IPS-18c (cell line): ENCODE measurements around the gene CMTM7.

Source experiments
- H3K4me3 ChIP-seq: 2 replicates; pipeline ENCODE4 v1.7.0; 2013; ENCODE audit warnings: low read depth, mild to moderate bottlenecking, low read length, moderate library complexity; ENCODE audit not compliant: insufficient read depth
- H3K9me3 ChIP-seq: one replicate; pipeline ENCODE4 v1.6.1; 2013; ENCODE audit warnings: mild to moderate bottlenecking, low read length, moderate library complexity; ENCODE audit not compliant: control insufficient read depth, insufficient read depth

The CMTM7 gene

GRCh38 chr3:32391643-32392535 is at the start of gene CMTM7:
Gene CMTM7, plus strand, starts transcription at chr3:32391853. Its CDS starts 54 bp downstream, at chr3:32391907.
- no peaks in the 10 kb centered on the region for H3K9me3 ChIP-seq
- H3K4me3 ChIP-seq = peak within 1 kb of the TSS; percentile 86

DNA sequence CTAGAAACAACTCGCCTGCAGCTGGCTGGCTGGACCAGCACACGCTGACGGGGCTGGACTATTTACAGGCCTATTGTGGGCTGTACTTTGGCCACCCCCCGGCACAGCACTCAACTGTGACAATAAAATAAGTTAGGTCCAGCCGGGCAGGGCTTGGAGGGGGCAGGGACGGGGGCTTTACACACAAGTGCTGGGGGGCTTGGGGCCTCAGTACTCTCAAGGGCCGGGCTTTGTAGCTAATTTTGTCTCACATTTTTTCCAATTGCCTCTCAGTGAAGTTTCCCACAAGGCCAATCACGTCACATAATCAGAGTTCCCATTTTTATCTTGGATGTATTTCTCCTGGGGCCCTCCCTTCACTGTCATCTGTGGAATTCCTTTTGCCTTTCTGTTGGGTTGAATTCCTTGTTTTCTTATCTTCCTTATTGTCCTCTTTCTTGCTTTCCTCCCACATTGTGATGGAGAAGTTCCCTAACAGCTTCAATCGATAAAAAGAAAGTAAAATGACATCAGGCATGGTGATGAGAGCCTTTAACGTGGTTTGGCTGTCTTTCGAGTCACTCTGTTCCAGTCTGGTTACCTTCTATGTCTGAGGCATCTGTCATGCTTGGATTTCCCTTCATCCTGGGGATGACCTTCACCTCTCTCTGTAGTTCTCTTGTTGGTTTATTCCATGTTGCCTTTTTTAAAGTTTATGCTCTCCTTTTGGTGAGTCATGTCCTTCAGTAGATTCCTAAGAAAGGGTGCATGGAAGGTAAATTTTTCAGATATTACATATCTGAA is 44.1 kb upstream of the CMTM7 start:
- no peaks in the 10 kb centered on the region for H3K9me3 ChIP-seq

GRCh38 chr3:32349184-32349583 is 42.5 kb upstream of the CMTM7 start:
- Histone ChIP-seq H3K4me3 (no peak overlapping the region), H3K9me3 (no peaks in the 10 kb centered on the region)

More for the DNA sequence above, 44.1 kb upstream of the CMTM7 start:
- no peak overlapping the region for H3K4me3 ChIP-seq

GRCh38 chr3:32352563-32352962 is 39.1 kb upstream of the CMTM7 start:
- Histone ChIP-seq H3K9me3 (no peaks in the 10 kb centered on the region), H3K4me3 (no peak overlapping the region)

- Histone ChIP-seq H3K4me3 (no peak overlapping the region), H3K9me3 (no peaks in the 10 kb centered on the region)
Observed at GRCh38 chr3:32353351-32353750, 38.3 kb upstream of the CMTM7 start.

- Histone ChIP-seq H3K4me3 (no peak overlapping the region), H3K9me3 (no peaks in the 10 kb centered on the region)
Observed at GRCh38 chr3:32354362-32354778, 37.3 kb upstream of the CMTM7 start.

- no peak overlapping the region; the same call in 1 of the 2 replicates for H3K4me3 ChIP-seq
Observed at GRCh38 chr3:32355751-32356291, 35.8 kb upstream of the CMTM7 start.

GRCh38 chr3:32359766-32360492 is 31.7 kb upstream of the CMTM7 start:
- H3K4me3 ChIP-seq = no peak overlapping the region
- H3K9me3 ChIP-seq = no peaks in the 10 kb centered on the region

More at GRCh38 chr3:32355751-32356291, 35.8 kb upstream of the CMTM7 start:
- H3K9me3 ChIP-seq = no peaks in the 10 kb centered on the region

DNA sequence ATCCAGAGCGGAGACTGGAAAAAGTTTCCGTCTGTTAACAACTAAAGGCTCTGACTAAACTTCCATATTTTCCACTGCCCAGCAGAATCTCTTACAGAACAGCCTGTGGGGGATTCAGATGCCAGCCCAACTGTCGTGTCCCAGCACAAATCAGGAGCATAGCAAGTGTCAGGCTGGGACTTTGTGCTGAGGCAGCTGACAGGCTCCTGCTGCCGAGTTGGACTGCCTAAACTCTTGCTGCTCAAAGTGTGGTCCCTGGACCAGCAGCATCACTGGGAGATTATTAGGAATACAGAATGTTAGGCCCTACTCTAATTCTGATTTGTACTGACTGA is 31.2 kb upstream of the CMTM7 start:
- Histone ChIP-seq H3K4me3 (no peak overlapping the region), H3K9me3 (no peaks in the 10 kb centered on the region)

GRCh38 chr3:32366638-32367397 is 24.8 kb upstream of the CMTM7 start:
- H3K9me3 ChIP-seq = no peaks in the 10 kb centered on the region
- H3K4me3 ChIP-seq = no peak overlapping the region

GRCh38 chr3:32367442-32367841 is 24.2 kb upstream of the CMTM7 start:
- no peaks in the 10 kb centered on the region for H3K9me3 ChIP-seq
- H3K4me3 ChIP-seq = no peak overlapping the region

DNA sequence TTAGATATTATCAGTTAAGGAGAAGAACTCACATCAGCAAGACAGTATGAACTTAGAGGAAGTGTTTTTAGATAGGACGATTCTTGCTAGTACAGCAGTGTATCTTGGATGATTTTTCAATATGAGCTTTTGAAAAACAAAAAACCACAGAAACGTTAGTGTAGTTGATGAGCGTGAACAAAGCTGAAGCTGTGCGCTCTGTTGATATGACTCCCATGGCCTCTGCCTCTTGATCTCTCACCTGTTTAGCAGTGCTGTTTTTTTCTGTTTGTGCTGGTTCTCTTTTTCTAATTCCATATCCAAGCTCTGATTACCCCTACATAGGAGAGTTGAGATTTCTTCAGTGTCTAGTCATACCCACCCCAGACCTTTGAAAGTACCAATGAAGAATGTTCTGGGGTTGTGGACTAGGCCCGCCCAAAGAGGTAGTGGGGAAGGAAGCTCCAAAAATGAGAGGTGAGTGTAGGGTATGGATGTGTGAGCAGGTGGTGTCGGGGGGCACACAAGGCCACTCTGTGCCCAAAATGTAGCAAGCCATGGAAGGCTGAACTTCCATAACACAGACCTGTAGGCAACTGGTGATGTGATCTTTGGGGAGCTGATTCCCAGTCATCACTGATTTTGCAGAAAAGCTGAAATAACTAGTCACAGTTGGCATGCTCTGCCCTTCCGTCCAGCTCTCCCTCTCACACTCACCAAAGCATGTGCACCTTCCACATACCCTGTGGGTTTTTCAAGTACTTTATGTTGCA is 20.0 kb upstream of the CMTM7 start:
- Histone ChIP-seq H3K9me3 (no peaks in the 10 kb centered on the region), H3K4me3 (no peak overlapping the region)

DNA sequence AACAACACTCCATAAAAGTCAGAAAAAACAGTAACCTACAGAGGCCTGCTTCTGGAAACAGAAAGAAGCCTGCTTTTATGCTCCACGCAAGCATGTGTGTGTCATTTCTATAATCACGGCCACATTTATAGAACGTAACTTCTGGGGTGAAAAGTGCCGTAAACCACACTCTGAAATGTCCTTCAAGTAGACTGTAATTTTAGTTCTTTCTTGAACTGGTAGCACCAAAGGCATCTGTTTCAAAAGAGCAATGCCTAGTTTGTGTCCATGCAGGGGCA is 19.5 kb upstream of the CMTM7 start:
- H3K4me3 ChIP-seq = no peak overlapping the region
- H3K9me3 ChIP-seq = no peaks in the 10 kb centered on the region

DNA sequence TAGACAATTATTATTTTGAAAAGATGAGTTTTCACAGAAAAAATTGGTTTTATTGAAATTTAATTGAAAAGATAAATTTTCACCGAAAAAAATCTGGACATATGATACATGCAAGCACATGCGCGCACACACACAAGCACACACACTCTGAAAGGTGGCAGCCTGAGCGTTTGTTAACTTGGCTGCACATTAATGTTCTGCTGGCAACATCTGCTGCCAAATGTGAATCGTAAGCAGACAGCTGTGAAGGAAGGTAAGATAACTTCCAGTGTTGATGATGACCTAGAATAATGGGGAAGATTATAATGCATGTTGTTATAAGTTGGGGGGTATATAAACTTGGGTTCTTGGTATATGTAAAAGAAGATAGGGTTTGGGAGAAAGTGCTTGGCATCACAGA is 18.4 kb upstream of the CMTM7 start:
- no peak overlapping the region for H3K4me3 ChIP-seq

DNA sequence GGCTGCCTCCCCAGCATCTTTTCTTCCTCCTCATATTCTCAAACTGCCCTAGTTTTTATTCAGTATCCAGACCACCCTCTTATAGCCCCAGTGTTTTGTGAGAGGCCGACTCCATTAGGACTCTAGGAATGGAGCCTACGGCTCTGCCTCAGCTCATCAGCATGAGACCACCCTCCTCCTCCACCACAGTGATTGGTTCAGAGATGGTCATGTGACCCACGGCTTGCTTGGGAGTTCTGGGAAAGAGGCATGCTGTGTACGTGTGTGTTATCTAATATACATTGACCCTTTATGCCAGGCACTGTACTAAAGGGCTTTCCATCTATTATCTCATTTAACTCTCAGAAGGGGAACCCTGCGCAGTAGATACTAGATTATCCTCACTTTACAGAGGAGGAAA is 17.8 kb upstream of the CMTM7 start:
- Histone ChIP-seq H3K9me3 (no peaks in the 10 kb centered on the region), H3K4me3 (no peak overlapping the region)

More for the DNA sequence above, 18.4 kb upstream of the CMTM7 start:
- no peaks in the 10 kb centered on the region for H3K9me3 ChIP-seq
